ENCODE results near the gene SUN2. TPM values are rescaled to one million over a fixed set of nuclear protein-coding genes. Genes with fewer than 3 reads are reported as not detected.

Gene SUN2
- total RNA-seq, 3 donors from 2014 or later, result 173 to 577 (median 266) TPM

- Histone ChIP-seq H3K9me3 (no peaks in the 10 kb centered on the region), H3K4me3 (no peak overlapping the region), H3K27ac (peak overlapping the region in 1 of 2 donors; percentile 99), H3K27me3 (no peaks in the 10 kb centered on the region), H3K36me3 (no peaks in the 10 kb centered on the region), H3K4me1 (peaks cover 4 to 17% of the 10 kb centered on the region in 2 donors)
- intact Hi-C loops (cut with DNase I; ENCODE audit: low total_unique reads), result loop anchor here (10.0 kb wide), 1 partner anchor 47 kb away; the partner anchor contains the start of gene SUN2
- no peak for TF ChIP-seq POLR2AphosphoS5 (IDR thresholded peaks at IDR 0.05)
- TF ChIP-seq POLR2A (IDR thresholded peaks at IDR 0.05), result no peak
- TF ChIP-seq CTCF (IDR thresholded peaks at IDR 0.05), result no peak
- no peak for DNase-seq (ENCODE audit: low spot score in 2 of 2)
Measured at GRCh38 chr22:38707984-38708383, 47.8 kb downstream of the SUN2 start.

- TF ChIP-seq POLR2A (IDR thresholded peaks at IDR 0.05) (no peak), CTCF (IDR thresholded peaks at IDR 0.05) (no peak), POLR2AphosphoS5 (IDR thresholded peaks at IDR 0.05) (no peak)
- intact Hi-C loops (cut with DNase I; ENCODE audit: low total_unique reads), result loop anchor here (10.0 kb wide), 1 partner anchor 47 kb away; the partner anchor contains the start of gene SUN2
- DNase-seq (ENCODE audit: low spot score in 2 of 2), result no peak
- H3K27ac ChIP-seq, result peak overlapping the region; percentile 96 to 99
- no peaks in the 10 kb centered on the region for H3K36me3 ChIP-seq
- H3K4me3 ChIP-seq, result peak overlapping the region; percentile 83 to 90 (median 89)
- peaks cover 4 to 17% of the 10 kb centered on the region in 2 donors for H3K4me1 ChIP-seq
- no peaks in the 10 kb centered on the region for H3K9me3 ChIP-seq
- H3K27me3 ChIP-seq, result no peaks in the 10 kb centered on the region
Measured at GRCh38 chr22:38707346-38707745, 48.5 kb downstream of the SUN2 start.

GRCh38 chr22:38706901-38707195 is 49.0 kb downstream of the SUN2 start:
- H3K27me3 ChIP-seq, result no peaks in the 10 kb centered on the region
- no peak for TF ChIP-seq CTCF (IDR thresholded peaks at IDR 0.05)
- TF ChIP-seq POLR2A (IDR thresholded peaks at IDR 0.05), result no peak
- TF ChIP-seq POLR2AphosphoS5 (IDR thresholded peaks at IDR 0.05), result no peak
- no peaks in the 10 kb centered on the region for H3K36me3 ChIP-seq
- H3K27ac ChIP-seq, result peak overlapping the region; percentile 96 to 99
- no peak for DNase-seq (ENCODE audit: low spot score in 2 of 2)
- H3K9me3 ChIP-seq, result no peaks in the 10 kb centered on the region
- intact Hi-C loops (cut with DNase I; ENCODE audit: low total_unique reads), result loop anchor here (10.0 kb wide), 1 partner anchor 48 kb away; the partner anchor contains the start of gene SUN2
- peaks cover 4 to 17% of the 10 kb centered on the region in 2 donors for H3K4me1 ChIP-seq
- H3K4me3 ChIP-seq, result peak overlapping the region; percentile 83 to 90 (median 89)

GRCh38 chr22:38706101-38706900 is 49.5 kb downstream of the SUN2 start:
- peak overlapping the region; percentile 96 to 99 for H3K27ac ChIP-seq
- peak in 1 of 2 donors; percentile 51 for DNase-seq (ENCODE audit: low spot score in 2 of 2)
- intact Hi-C loops (cut with DNase I; ENCODE audit: low total_unique reads), result loop anchor here (10.0 kb wide), 1 partner anchor 48 kb away; the partner anchor contains the start of gene SUN2

More at GRCh38 chr22:38706101-38706900, 49.5 kb downstream of the SUN2 start:
- H3K4me1 ChIP-seq, result peaks cover 4 to 17% of the 10 kb centered on the region in 2 donors
- no peaks in the 10 kb centered on the region for H3K9me3 ChIP-seq
- TF ChIP-seq POLR2AphosphoS5 (IDR thresholded peaks at IDR 0.05), result no peak
- no peak for TF ChIP-seq POLR2A (IDR thresholded peaks at IDR 0.05)
- TF ChIP-seq CTCF (IDR thresholded peaks at IDR 0.05), result no peak
- H3K27me3 ChIP-seq, result no peaks in the 10 kb centered on the region
- H3K4me3 ChIP-seq, result peak overlapping the region; percentile 83 to 90 (median 89)
- no peaks in the 10 kb centered on the region for H3K36me3 ChIP-seq
